HTR-8/SVneo (cell line): ENCODE measurements around the gene SMARCB1.
A peak's percentile ranks its signal among the peaks of the same experiment; 100 is the strongest.

ENCODE experiments used
- DNase-seq: peaks from one replicate; pipeline ENCODE4 v3.0.0; 2011; ENCODE audit warnings: low spot score, mixed read lengths; ENCODE audit not compliant: insufficient read length
- FAIRE-seq: peaks from 2 replicates; lab custom pipeline; 2011; peaks lifted over from hg19 to GRCh38; lab: Jason Lieb, UNC

SMARCB1 gene

GRCh38 chr22:23779083-23779482, 7.7 kb upstream of the SMARCB1 start:
- DNase-seq: no peak
- FAIRE-seq: no peak

GRCh38 chr22:23779731-23780130, 7.0 kb upstream of the SMARCB1 start:
- DNase-seq: no peak
- FAIRE-seq: no peak

- no peak for DNase-seq
- FAIRE-seq: no peak
Measured at GRCh38 chr22:23780146-23780748, 6.5 kb upstream of the SMARCB1 start.

GRCh38 chr22:23781065-23781464, 5.7 kb upstream of the SMARCB1 start:
- DNase-seq (no peak), FAIRE-seq (no peak)

DNA sequence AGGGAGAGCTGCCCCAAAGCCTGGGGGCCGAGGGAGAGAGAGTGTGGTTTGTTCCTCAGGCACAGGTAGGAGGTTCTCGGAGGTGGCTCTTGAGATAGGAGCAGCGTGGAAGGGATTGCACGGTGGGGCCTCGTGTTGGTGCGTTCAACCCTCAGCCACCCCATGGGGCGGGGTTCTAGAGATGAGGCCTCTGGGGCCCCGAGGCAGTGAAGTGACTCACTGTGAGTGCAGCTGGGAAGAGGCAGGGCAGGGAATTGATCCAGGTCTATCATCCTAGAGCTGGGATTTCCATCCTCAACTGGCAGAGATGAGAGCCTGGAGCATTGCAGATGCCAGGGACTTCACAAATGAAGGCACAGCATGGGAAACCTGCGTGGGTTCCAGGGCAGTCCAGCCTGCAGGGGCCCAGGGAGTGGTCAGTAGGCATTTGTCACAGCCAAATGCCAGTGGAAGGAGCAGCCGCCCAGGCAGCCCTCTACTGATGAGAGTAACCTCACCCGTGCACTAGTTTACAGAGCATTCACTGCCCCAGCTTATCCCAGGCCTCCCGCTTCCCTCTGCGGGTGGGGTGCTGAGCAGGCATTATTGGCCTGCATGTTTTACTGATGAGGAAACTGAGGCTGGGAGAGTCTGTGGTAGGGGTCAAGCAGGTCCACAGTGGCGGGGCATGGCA, 5.1 kb upstream of the SMARCB1 start:
- DNase-seq (peak; percentile 65), FAIRE-seq (no peak)

GRCh38 chr22:23782252-23782651, 4.5 kb upstream of the SMARCB1 start:
- no peak for DNase-seq
- FAIRE-seq: no peak

DNA sequence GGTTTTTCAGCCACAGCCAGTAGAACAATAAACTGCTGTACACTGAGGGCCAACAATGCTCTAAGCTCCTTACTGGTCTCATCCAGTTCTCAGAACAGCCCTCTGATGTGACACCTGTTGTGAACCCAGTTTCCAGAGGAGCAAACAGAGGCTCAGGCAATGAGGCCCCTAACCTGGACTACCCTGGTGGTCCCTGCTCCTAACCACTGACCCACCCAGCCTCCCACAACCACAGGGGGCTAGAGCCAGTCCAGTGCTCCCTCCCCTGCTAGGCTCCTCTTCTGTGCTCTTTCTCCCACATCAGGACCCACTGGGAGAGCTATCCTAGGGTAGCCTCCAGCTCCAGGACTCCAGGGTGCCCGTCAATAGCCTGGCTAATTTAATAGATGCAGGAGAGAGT, 4.1 kb upstream of the SMARCB1 start:
- FAIRE-seq (no peak), DNase-seq (no peak)

- no peak for FAIRE-seq
- no peak for DNase-seq
Measured at GRCh38 chr22:23783265-23784150, 3.3 kb upstream of the SMARCB1 start.

- FAIRE-seq: no peak
- no peak for DNase-seq
Measured at GRCh38 chr22:23784215-23784732, 2.5 kb upstream of the SMARCB1 start.

DNA sequence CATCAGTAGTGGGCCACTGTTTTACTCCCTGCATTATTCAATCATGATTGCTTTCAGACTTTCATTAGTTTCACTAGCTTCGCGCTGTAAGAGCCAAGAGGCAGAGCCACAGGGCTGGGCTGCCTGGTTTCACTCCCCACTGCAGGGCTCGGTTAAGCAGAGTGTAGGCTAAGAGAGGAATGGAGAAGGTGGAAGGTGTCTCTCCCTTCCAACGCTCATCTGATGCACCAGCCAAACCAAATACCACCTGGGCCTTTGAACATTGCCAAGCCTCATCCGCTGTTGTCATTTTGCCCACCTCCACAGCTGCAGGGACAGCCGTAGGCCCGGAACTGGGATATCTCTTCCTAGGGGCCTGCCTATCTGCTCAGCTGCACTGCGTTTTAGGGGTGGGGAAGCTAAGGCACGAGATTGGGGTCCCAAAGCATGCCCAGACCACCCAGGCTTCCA, 480 bp upstream of the SMARCB1 start:
- FAIRE-seq: no peak
- DNase-seq: no peak

- FAIRE-seq (no peak), DNase-seq (no peak)
Measured at GRCh38 chr22:23787600-23787896, 782 bp downstream of the SMARCB1 start.

DNA sequence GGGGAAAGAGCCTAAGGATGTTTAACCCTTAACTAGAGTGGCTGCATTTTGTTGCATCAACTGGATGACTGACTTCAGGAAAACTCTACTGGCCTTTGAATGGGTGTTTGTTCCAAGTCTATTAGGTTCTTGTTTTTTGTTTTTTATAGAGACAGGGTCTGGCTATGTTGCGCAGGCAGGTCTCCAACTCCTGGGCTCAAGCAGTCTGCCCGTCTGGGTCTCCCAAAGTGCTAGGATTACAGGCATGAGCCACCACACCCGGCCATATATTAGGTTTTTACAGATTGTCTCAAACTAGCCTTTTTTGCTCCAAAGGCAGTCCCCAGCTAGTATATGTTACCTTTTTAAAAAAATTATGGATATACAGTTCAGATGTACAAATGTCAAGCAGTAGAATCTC, 1.1 kb downstream of the SMARCB1 start:
- no peak for DNase-seq
- FAIRE-seq: no peak

- FAIRE-seq: no peak
- no peak for DNase-seq
Measured at GRCh38 chr22:23789121-23789520, 2.4 kb downstream of the SMARCB1 start.

DNA sequence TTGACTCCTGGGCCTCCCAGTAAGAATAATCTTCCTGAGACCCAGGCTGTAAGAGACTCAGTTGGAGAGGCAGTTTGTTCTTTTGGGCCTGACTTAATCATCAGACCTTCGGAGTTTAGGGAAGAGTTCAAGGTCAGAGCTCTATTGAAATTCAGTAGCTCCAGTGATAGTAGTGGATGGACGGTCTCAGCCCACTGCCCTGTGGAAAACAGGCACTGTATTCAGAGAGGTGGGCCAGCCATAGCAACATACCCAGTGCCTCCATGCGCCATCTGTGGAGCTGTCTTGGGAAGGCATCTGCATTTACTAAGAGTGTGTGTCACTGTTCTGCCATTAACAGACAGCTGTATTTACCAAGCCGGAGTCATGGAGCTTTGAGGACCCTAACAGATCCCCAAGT, 2.9 kb downstream of the SMARCB1 start:
- DNase-seq (no peak), FAIRE-seq (no peak)

- FAIRE-seq (no peak), DNase-seq (no peak)
Measured at GRCh38 chr22:23790819-23791737, 4.3 kb downstream of the SMARCB1 start.

GRCh38 chr22:23791738-23792645, 5.2 kb downstream of the SMARCB1 start:
- FAIRE-seq (no peak), DNase-seq (no peak)

- FAIRE-seq (no peak), DNase-seq (no peak)
Measured at GRCh38 chr22:23793326-23793725, 6.6 kb downstream of the SMARCB1 start.

GRCh38 chr22:23796461-23796860, 9.7 kb downstream of the SMARCB1 start:
- FAIRE-seq (no peak), DNase-seq (no peak)
